ENCODE measurements around the gene RPL28. TPM values are rescaled to one million over a fixed set of nuclear protein-coding genes. Genes with fewer than 3 reads are reported as not detected.

RPL28 gene
- total and polyA plus RNA-seq, 10 of the 15 experiments (the other 5 are each of a cell fraction or from before 2014, with no cell fraction given): 260 to 3,542 (median 891) TPM

DNA sequence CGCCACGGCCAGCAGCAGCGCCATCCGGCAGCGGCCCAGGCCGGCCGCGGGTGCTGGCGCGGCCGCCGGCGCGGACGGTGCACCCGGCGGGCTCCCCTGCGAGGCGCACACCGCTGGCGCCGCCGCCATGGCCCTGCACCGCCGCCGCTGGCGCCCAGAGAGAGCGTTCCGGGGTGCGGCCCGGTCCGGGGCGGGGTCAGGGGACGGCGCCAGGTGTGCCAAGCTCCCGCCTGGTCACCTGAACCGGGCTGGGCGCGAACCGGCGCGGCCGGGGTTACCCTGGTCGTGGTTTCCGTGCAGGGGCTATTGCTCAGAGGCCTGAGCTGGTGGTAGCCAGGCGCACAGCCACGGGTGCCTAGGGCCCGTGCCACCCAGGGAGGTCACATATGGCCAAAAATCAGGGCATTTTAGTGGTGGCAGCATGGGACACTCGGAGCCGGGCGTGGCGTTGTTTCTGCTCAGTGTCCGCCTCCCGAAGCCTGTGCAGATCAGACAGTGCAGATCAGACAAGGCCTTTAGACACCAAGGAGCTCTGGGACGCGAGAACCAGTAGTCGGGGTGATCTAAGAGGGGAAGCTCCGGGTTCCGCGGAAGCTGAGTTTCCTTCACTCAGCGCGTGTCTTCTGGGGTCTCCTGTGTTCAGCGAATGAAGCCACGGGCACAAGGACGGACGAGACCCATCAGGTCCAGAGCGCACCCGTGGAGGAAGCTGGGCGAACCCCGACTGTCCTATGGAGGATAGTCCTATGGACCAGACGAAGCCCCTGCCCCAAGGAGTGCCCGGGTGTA is 1.4 kb upstream of the RPL28 start, which contains the start of gene TMEM238 (continued):
- TF ChIP-seq, protein P1, sequence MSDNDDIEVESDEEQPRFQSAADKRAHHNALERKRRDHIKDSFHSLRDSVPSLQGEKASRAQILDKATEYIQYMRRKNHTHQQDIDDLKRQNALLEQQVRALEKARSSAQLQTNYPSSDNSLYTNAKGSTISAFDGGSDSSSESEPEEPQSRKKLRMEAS (IDR thresholded peaks at IDR 0.05; ENCODE audit: low read depth, low read length): no peak
- TF ChIP-seq CBX5 (IDR thresholded peaks at IDR 0.05; ENCODE audit: low read depth): no peak
- no peak for TF ChIP-seq ATF7 (IDR thresholded peaks at IDR 0.05; ENCODE audit: low read depth)
- TF ChIP-seq, protein P2, sequence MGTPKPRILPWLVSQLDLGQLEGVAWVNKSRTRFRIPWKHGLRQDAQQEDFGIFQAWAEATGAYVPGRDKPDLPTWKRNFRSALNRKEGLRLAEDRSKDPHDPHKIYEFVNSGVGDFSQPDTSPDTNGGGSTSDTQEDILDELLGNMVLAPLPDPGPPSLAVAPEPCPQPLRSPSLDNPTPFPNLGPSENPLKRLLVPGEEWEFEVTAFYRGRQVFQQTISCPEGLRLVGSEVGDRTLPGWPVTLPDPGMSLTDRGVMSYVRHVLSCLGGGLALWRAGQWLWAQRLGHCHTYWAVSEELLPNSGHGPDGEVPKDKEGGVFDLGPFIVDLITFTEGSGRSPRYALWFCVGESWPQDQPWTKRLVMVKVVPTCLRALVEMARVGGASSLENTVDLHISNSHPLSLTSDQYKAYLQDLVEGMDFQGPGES (IDR thresholded peaks at IDR 0.05): no peak
- no peak for TF ChIP-seq PML (IDR thresholded peaks at IDR 0.05; ENCODE audit: low read length)
- no peak for TF ChIP-seq ZBED1 (IDR thresholded peaks at IDR 0.05; ENCODE audit: borderline replicate concordance)
- TF ChIP-seq, protein P3, sequence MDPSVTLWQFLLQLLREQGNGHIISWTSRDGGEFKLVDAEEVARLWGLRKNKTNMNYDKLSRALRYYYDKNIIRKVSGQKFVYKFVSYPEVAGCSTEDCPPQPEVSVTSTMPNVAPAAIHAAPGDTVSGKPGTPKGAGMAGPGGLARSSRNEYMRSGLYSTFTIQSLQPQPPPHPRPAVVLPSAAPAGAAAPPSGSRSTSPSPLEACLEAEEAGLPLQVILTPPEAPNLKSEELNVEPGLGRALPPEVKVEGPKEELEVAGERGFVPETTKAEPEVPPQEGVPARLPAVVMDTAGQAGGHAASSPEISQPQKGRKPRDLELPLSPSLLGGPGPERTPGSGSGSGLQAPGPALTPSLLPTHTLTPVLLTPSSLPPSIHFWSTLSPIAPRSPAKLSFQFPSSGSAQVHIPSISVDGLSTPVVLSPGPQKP (IDR thresholded peaks at IDR 0.05; ENCODE audit: low read depth, low read length): no peak
- TF ChIP-seq STAT1 (conservative IDR thresholded peaks at IDR 0.05): no peak
- TF ChIP-seq POLR2A (IDR thresholded peaks at IDR 0.05; ENCODE audit: low read depth, low read length): no peak
- no peak for TF ChIP-seq STAT3 (IDR thresholded peaks at IDR 0.05; ENCODE audit: low read depth, low read length)
- no peak for TF ChIP-seq SP1 (IDR thresholded peaks at IDR 0.05; ENCODE audit: low read depth, low read length)
- TF ChIP-seq, protein P4, sequence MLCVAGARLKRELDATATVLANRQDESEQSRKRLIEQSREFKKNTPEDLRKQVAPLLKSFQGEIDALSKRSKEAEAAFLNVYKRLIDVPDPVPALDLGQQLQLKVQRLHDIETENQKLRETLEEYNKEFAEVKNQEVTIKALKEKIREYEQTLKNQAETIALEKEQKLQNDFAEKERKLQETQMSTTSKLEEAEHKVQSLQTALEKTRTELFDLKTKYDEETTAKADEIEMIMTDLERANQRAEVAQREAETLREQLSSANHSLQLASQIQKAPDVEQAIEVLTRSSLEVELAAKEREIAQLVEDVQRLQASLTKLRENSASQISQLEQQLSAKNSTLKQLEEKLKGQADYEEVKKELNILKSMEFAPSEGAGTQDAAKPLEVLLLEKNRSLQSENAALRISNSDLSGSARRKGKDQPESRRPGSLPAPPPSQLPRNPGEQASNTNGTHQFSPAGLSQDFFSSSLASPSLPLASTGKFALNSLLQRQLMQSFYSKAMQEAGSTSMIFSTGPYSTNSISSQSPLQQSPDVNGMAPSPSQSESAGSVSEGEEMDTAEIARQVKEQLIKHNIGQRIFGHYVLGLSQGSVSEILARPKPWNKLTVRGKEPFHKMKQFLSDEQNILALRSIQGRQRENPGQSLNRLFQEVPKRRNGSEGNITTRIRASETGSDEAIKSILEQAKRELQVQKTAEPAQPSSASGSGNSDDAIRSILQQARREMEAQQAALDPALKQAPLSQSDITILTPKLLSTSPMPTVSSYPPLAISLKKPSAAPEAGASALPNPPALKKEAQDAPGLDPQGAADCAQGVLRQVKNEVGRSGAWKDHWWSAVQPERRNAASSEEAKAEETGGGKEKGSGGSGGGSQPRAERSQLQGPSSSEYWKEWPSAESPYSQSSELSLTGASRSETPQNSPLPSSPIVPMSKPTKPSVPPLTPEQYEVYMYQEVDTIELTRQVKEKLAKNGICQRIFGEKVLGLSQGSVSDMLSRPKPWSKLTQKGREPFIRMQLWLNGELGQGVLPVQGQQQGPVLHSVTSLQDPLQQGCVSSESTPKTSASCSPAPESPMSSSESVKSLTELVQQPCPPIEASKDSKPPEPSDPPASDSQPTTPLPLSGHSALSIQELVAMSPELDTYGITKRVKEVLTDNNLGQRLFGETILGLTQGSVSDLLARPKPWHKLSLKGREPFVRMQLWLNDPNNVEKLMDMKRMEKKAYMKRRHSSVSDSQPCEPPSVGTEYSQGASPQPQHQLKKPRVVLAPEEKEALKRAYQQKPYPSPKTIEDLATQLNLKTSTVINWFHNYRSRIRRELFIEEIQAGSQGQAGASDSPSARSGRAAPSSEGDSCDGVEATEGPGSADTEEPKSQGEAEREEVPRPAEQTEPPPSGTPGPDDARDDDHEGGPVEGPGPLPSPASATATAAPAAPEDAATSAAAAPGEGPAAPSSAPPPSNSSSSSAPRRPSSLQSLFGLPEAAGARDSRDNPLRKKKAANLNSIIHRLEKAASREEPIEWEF (IDR thresholded peaks at IDR 0.05; ENCODE audit: insufficient replicate concordance, low read depth, low read length): no peak
- no peak for TF ChIP-seq RELA (IDR thresholded peaks at IDR 0.05; ENCODE audit: borderline replicate concordance, partially characterized antibody)
- TF ChIP-seq TBL1XR1 (IDR thresholded peaks at IDR 0.05; ENCODE audit: low read depth, low read length): no peak
- no peak for TF ChIP-seq CHD2 (IDR thresholded peaks at IDR 0.05; ENCODE audit: borderline replicate concordance, low read depth, low read length)
- TF ChIP-seq SPI1 (IDR thresholded peaks at IDR 0.05; ENCODE audit: borderline replicate concordance, insufficient read depth, low read depth, low read length): no peak
- no peak for TF ChIP-seq RBBP5 (conservative IDR thresholded peaks at IDR 0.05)
- TF ChIP-seq, protein P5, sequence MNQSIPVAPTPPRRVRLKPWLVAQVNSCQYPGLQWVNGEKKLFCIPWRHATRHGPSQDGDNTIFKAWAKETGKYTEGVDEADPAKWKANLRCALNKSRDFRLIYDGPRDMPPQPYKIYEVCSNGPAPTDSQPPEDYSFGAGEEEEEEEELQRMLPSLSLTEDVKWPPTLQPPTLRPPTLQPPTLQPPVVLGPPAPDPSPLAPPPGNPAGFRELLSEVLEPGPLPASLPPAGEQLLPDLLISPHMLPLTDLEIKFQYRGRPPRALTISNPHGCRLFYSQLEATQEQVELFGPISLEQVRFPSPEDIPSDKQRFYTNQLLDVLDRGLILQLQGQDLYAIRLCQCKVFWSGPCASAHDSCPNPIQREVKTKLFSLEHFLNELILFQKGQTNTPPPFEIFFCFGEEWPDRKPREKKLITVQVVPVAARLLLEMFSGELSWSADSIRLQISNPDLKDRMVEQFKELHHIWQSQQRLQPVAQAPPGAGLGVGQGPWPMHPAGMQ (IDR thresholded peaks at IDR 0.05; ENCODE audit: borderline replicate concordance): no peak
- TF ChIP-seq FOS (IDR thresholded peaks at IDR 0.05; ENCODE audit: borderline replicate concordance, extremely low read depth, insufficient read length): no peak
- TF ChIP-seq, protein P6, sequence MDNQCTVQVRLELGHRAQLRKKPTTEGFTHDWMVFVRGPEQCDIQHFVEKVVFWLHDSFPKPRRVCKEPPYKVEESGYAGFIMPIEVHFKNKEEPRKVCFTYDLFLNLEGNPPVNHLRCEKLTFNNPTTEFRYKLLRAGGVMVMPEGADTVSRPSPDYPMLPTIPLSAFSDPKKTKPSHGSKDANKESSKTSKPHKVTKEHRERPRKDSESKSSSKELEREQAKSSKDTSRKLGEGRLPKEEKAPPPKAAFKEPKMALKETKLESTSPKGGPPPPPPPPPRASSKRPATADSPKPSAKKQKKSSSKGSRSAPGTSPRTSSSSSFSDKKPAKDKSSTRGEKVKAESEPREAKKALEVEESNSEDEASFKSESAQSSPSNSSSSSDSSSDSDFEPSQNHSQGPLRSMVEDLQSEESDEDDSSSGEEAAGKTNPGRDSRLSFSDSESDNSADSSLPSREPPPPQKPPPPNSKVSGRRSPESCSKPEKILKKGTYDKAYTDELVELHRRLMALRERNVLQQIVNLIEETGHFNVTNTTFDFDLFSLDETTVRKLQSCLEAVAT (IDR thresholded peaks at IDR 0.05): no peak
- TF ChIP-seq RCOR1 (conservative IDR thresholded peaks at IDR 0.05; ENCODE audit: low read depth, low read length): no peak
